Measurements from ENCODE around the gene SHD.

- TF ChIP-seq CTCF (IDR thresholded peaks at IDR 0.05 in 8 of 11, conservative IDR thresholded peaks at IDR 0.05 in 3 of 11) (no peak), POLR2A (IDR thresholded peaks at IDR 0.05) (no peak)
Measured at GRCh38 chr19:4264812-4265211, 14.3 kb upstream of the SHD start.
